Measurements from ENCODE around the gene ACP7.

ACP7 gene

DNA sequence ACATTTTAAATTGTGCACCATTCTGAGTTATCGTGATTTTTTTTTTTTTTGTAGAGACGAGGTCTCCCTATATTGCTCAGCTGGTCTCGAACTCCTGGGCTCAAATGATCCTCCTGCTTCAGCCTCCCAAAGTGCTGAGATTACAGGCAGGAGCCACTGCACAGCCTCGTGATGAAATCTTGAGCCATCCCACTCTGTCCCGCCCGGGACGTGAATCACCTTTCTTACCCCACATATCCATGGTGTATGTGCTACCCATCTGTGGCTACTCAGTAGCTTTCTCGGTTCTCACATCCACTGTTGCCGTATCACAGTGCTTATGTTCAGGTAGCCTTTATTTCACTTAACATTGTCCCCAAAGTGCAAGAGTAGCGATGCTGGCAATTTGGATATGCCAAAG is 67.9 kb downstream of the ACP7 start:
- DNase-seq = no peak

GRCh38 chr19:39154100-39154628 is 70.0 kb downstream of the ACP7 start:
- DNase-seq = no peak

GRCh38 chr19:39154629-39155100 is 70.5 kb downstream of the ACP7 start:
- DNase-seq = no peak

- DNase-seq = no peak
Measured at GRCh38 chr19:39155114-39155700, 71.0 kb downstream of the ACP7 start.

- DNase-seq = no peak
Measured at GRCh38 chr19:39155741-39156140, 71.6 kb downstream of the ACP7 start.

GRCh38 chr19:39156326-39157230 is 72.4 kb downstream of the ACP7 start:
- DNase-seq = no peak

- DNase-seq = no peak
Measured at GRCh38 chr19:39157275-39157996, 73.3 kb downstream of the ACP7 start.

GRCh38 chr19:39157997-39158389 is 73.8 kb downstream of the ACP7 start:
- no peak for DNase-seq

DNA sequence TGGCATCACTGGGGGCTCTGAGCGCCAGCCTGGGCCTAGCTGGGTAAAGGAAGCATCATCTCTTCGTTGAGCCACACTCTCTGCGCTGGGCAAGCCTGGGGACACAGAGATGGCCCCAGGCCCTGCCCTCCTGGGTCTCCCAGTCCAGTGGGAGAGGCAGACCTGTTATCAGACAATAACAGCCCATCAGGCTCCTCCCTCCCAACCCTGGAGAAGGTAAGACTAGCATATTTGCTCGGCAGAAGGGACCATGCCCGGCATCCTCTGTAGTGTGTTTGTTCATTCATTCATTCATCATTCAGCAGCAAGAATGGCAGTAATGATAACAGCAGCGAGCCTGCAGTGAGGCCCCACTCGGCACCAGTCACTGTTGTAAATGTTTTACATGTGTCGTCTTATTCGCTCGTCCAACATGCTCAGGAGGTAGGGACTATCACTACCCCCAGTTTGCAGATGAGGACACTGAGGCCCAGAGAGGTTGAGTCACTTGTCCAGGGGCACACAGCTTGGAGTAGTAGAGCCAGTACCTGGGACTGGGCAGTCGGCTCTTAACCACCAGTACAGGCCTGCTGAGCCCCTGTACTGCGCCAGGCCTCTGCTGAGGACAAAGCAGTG is 74.6 kb downstream of the ACP7 start:
- DNase-seq = no peak

DNA sequence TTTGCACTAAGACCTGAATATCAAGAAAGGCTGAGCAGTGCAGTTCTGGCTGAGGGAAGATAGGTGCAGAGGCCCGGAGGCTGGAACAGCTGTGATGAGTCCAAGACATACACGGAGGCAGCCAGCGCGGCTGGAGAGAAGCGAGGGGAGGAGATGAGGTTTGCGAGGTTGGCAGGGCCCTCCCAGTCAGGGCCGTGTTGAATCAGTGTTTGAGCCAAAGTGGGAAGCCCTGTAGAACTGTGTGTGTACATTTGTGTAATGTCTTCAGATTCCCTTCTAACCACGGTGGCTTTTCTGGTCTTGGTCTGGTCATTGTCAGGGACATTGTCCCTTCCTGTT is 76.3 kb downstream of the ACP7 start:
- DNase-seq = no peak

All from activated CD8-positive, alpha-beta memory T cell treated with anti-CD3 and anti-CD28 coated beads for 24 hours (primary cell).